ENCODE results near the gene HHIPL1. TPM values are rescaled to one million over a fixed set of nuclear protein-coding genes. Genes with fewer than 3 reads are reported as not detected.
A peak's percentile ranks its signal among the peaks of the same experiment; 100 is the strongest.

HHIPL1 gene
- total RNA-seq, 5 donors from 2014 or later (not counting 1 experiment from before 2014, with no cell fraction given), result 0.05 to 0.35 (median 0.23) TPM

DNA sequence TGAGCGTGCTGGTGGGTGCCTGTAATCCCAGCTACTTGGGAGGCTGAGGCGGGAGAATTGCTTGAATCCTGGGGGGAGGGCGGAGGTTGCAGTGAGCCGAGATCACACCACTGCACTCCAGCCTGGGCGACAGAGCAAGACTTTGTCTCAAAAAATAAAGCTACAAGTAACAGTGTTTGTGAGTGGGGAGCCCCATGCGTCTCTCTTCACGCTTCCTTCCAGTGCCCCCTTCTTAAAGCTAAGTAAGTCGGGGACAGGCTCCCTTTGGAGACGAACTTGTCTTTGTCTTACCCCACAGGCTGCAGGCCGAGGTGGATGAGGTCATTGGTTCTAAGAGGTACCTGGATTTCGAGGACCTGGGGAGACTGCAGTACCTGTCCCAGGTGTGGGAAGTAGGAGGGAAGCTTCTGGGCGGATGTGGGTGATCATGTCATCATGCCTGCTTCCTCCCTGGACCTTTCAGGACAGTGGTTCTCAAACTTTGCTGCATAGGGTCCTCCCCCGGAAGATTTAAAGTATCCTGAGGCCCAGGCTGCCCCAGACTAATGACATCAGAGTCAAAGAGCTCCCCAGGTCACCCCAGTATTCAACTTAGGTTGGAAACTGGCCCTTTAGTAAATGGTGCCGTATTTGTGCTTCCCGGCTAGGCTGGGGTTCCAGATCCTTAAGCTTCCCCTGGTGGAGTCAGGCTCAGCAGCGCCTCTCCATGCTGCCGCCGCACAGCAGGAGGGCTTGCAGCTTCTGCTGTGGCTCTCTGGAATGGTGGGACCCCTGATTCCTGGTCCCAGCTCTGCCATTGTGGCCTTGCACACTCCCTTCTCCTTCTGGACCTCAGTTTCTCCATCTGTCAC, 76.2 kb downstream of the HHIPL1 start:
- no peak for ATAC-seq (replicated peaks in 1 of 4)
- WGBS (ENCODE audit: insufficient coverage), result 82% methylated on average over 12 of the region's 18 CpGs
- Mint-ChIP-seq H3K4me3 (no peak overlapping the region), H3K27me3 (peaks cover 21 to 24% of the 10 kb centered on the region in 2 donors), H3K4me1 (no peaks in the 10 kb centered on the region), H3K9me3 (no peaks in the 10 kb centered on the region), H3K36me3 (no peaks in the 10 kb centered on the region), H3K27ac (no peak overlapping the region)
- H3K9me3 ChIP-seq, result no peaks in the 10 kb centered on the region
- H3K27me3 ChIP-seq (replicated peaks in 1 of 2; ENCODE audit: control insufficient read depth in 2 of 2, extremely low read depth in 1 of 2, insufficient read depth in 2 of 2, low read length in 1 of 2), result peaks cover 0 to 36% of the 10 kb centered on the region in 2 experiments
- no peak overlapping the region for H3K27ac ChIP-seq (ENCODE audit: low read length)
- DNase-seq, result peak in 1 of 35 experiments; percentile 11
- H3K36me3 ChIP-seq (ENCODE audit: control insufficient read depth in 2 of 2, extremely low read depth in 1 of 2, insufficient read depth in 1 of 2, low read length in 1 of 2), result no peaks in the 10 kb centered on the region
- ChIA-PET CTCF (no interaction called here), POLR2A (no interaction called here)
- H3K4me3 ChIP-seq (ENCODE audit: control insufficient read depth in 1 of 2, extremely low read depth in 1 of 2, low read length in 1 of 2), result no peak overlapping the region
- H3K4me1 ChIP-seq (ENCODE audit: control insufficient read depth in 1 of 2, extremely low read depth in 1 of 2, insufficient read depth in 2 of 2, low read length in 2 of 2), result no peaks in the 10 kb centered on the region

DNA sequence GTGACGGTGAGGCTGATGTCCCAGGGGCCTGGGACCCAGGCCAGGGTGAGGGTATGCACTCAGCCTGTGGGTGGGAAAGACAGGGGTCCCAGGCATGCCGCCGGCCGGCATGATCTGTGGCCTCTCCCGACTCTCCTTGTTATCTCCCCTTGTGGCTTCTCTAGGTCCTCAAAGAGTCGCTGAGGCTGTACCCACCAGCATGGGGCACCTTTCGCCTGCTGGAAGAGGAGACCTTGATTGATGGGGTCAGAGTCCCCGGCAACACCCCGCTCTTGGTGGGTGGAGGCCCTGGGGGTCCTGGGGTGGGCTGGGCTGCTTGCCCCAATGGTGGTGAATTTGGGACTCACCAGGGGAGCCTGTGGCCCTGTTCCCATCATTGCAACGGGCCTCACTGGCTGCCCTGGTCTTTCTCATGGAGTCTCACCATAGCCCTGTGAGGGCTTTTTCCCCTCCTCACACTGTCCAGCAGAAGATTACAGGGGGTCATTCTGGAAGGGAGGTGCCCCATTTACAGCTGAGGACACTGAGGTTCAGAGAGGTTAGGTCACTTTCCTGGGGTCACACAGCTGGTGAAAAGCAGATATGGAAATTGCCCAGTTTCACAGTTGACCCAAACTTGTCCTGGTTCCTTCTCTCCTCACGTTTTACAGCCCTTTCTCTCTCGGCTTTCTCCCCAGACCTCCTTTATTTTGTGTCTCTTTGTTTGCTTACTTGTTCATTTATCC, 77.0 kb downstream of the HHIPL1 start:
- no peak for ATAC-seq (replicated peaks in 1 of 4)
- ChIA-PET CTCF (no interaction called here), POLR2A (no interaction called here)
- Histone ChIP-seq H3K4me1 (ENCODE audit: control insufficient read depth in 1 of 2, extremely low read depth in 1 of 2, insufficient read depth in 2 of 2, low read length in 2 of 2) (no peaks in the 10 kb centered on the region), H3K36me3 (ENCODE audit: control insufficient read depth in 2 of 2, extremely low read depth in 1 of 2, insufficient read depth in 1 of 2, low read length in 1 of 2) (no peaks in the 10 kb centered on the region), H3K27me3 (replicated peaks in 1 of 2; ENCODE audit: control insufficient read depth in 2 of 2, extremely low read depth in 1 of 2, insufficient read depth in 2 of 2, low read length in 1 of 2) (peaks cover 0 to 40% of the 10 kb centered on the region in 2 experiments), H3K27ac (ENCODE audit: low read length) (no peak overlapping the region), H3K9me3 (no peaks in the 10 kb centered on the region), H3K4me3 (ENCODE audit: control insufficient read depth in 1 of 2, extremely low read depth in 1 of 2, low read length in 1 of 2) (no peak overlapping the region)
- Mint-ChIP-seq H3K4me1 (no peaks in the 10 kb centered on the region), H3K4me3 (no peak overlapping the region), H3K9me3 (no peaks in the 10 kb centered on the region), H3K27me3 (peaks cover 25 to 26% of the 10 kb centered on the region in 2 donors), H3K36me3 (no peaks in the 10 kb centered on the region), H3K27ac (no peak overlapping the region)
- DNase-seq, result peak in 2 of 35 experiments; percentile 5 to 9
- WGBS (ENCODE audit: insufficient coverage), result 76% methylated on average over 9 of the region's 12 CpGs

DNA sequence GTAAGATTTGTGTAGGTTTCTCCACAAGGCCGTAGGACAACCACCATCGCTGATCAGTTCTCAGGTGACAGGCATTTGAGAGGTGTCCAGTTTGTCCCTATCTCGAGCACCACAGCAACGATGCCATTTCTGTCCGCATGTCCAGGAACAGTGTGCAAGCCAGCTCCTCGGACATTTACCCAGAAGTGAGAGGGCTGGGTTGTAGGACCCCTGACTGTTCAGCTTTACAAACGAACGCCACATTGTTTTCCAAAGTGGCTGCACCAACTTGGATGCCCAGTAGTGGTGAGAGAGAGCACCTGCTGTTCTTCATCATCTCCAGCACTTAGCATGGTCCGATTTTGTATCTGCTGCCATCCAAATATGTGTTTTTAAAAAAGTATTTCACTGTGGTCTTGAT, 77.8 kb downstream of the HHIPL1 start:
- H3K27ac Mint-ChIP-seq, result no peak overlapping the region
- POLR2A ChIA-PET, result no interaction called here
- H3K4me3 Mint-ChIP-seq, result no peak overlapping the region
- Histone ChIP-seq H3K4me1 (ENCODE audit: control insufficient read depth in 1 of 2, extremely low read depth in 1 of 2, insufficient read depth in 2 of 2, low read length in 2 of 2) (no peaks in the 10 kb centered on the region), H3K27me3 (replicated peaks in 1 of 2; ENCODE audit: control insufficient read depth in 2 of 2, extremely low read depth in 1 of 2, insufficient read depth in 2 of 2, low read length in 1 of 2) (peaks cover 0 to 44% of the 10 kb centered on the region in 2 experiments), H3K4me3 (ENCODE audit: control insufficient read depth in 1 of 2, extremely low read depth in 1 of 2, low read length in 1 of 2) (no peak overlapping the region), H3K36me3 (ENCODE audit: control insufficient read depth in 2 of 2, extremely low read depth in 1 of 2, insufficient read depth in 1 of 2, low read length in 1 of 2) (no peaks in the 10 kb centered on the region), H3K9me3 (no peaks in the 10 kb centered on the region), H3K27ac (ENCODE audit: low read length) (no peak overlapping the region)
- ATAC-seq (replicated peaks in 1 of 4) (no peak), DNase-seq (peak in 1 of 35 experiments; percentile 14)
- no peaks in the 10 kb centered on the region for H3K36me3 Mint-ChIP-seq
- peaks cover 25 to 32% of the 10 kb centered on the region in 2 donors for H3K27me3 Mint-ChIP-seq
- 93% methylated on average over 6 of the region's 9 CpGs for WGBS (ENCODE audit: insufficient coverage)
- CTCF ChIA-PET, result no interaction called here
- no peaks in the 10 kb centered on the region for H3K4me1 Mint-ChIP-seq
- H3K9me3 Mint-ChIP-seq, result no peaks in the 10 kb centered on the region

DNA sequence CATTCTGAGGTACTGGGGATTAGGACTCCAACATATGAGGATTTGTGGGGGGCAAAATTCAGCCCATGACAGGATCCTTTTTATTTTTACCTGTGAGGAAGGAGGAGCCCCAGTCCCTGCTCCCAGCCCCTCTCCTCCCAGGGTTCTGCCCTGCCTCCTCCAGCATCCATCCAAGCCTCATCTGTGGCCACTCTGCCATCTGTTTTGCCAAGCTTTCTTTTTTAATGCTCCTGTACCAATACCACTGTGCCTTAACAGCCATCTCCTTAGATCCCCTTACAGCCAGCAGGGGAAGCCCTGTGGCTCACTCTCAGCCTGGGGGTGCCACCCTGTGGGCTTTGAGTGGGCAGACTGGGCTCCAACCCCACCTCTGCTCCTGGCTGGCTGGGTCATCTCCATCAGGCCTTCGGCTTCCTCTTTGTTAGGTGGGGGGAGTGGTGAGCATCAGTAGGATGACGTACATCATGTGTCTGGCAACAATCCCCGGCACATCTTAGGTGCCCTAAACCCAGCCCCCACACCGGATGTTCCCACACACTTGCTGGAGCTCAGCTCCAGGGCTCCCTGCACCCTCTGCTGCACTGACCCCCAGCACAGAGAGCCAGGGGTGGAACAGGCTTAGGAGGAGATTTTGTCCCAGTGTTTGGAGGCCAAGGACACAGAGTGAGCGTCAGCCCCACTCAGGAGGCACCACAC, 79.4 kb downstream of the HHIPL1 start:
- Mint-ChIP-seq H3K4me3 (no peak overlapping the region), H3K36me3 (no peaks in the 10 kb centered on the region), H3K9me3 (no peaks in the 10 kb centered on the region), H3K4me1 (no peaks in the 10 kb centered on the region), H3K27ac (no peak overlapping the region), H3K27me3 (peaks cover 29 to 46% of the 10 kb centered on the region in 2 donors)
- Histone ChIP-seq H3K4me3 (ENCODE audit: control insufficient read depth in 1 of 2, extremely low read depth in 1 of 2, low read length in 1 of 2) (no peak overlapping the region), H3K27me3 (replicated peaks in 1 of 2; ENCODE audit: control insufficient read depth in 2 of 2, extremely low read depth in 1 of 2, insufficient read depth in 2 of 2, low read length in 1 of 2) (peaks cover 2 to 60% of the 10 kb centered on the region in 2 experiments), H3K27ac (ENCODE audit: low read length) (no peak overlapping the region), H3K4me1 (ENCODE audit: control insufficient read depth in 1 of 2, extremely low read depth in 1 of 2, insufficient read depth in 2 of 2, low read length in 2 of 2) (no peaks in the 10 kb centered on the region), H3K9me3 (no peaks in the 10 kb centered on the region), H3K36me3 (ENCODE audit: control insufficient read depth in 2 of 2, extremely low read depth in 1 of 2, insufficient read depth in 1 of 2, low read length in 1 of 2) (no peaks in the 10 kb centered on the region)
- ChIA-PET POLR2A (no interaction called here), CTCF (no interaction called here)
- DNase-seq, result peak in 2 of 35 experiments; percentile 4 to 22
- 100% methylated on average over 1 of the region's 5 CpGs for WGBS (ENCODE audit: insufficient coverage)
- no peak for ATAC-seq (replicated peaks in 1 of 4)

DNA sequence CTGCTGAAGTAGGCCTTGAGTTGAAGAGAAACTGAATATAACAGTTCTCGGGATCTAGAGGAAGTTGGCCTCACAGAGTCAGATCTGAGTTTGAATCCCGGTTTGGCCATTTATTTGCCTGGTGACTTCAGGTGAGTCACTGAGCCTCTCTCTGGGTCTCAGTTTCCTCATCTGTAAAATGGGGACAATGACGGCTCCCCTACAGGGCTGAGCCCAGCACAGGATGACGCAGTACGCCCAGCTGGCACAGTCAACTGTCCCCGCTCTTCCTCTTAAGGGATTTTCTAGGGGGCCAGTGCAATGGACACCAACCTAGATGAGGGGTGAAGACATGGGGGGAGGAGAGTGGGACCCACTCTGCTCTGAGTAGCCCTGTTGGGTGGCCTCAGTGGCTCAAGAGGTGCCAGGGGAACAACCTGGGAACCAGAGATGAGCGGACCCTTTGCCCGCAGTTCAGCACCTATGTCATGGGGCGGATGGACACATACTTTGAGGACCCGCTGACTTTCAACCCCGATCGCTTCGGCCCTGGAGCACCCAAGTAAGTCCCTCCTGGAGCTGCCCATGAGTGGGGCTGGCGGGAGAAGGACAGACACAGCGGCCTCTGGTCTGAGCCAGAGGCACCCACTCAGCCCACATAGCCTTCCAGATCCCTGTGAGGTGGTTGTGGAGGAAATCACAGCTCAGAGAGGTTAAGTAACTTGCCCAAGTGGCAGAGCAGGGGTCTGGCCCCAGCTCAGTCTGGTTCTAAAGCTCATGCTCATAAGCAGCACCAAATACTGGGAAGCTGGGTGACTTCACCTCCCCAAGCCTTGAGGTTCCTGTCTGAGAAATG, 80.2 kb downstream of the HHIPL1 start:
- Mint-ChIP-seq H3K27me3 (peaks cover 29 to 51% of the 10 kb centered on the region in 2 donors), H3K9me3 (no peaks in the 10 kb centered on the region), H3K4me3 (no peak overlapping the region), H3K4me1 (no peaks in the 10 kb centered on the region), H3K27ac (no peak overlapping the region), H3K36me3 (no peaks in the 10 kb centered on the region)
- Histone ChIP-seq H3K4me3 (ENCODE audit: control insufficient read depth in 1 of 2, extremely low read depth in 1 of 2, low read length in 1 of 2) (no peak overlapping the region), H3K4me1 (ENCODE audit: control insufficient read depth in 1 of 2, extremely low read depth in 1 of 2, insufficient read depth in 2 of 2, low read length in 2 of 2) (no peaks in the 10 kb centered on the region), H3K36me3 (ENCODE audit: control insufficient read depth in 2 of 2, extremely low read depth in 1 of 2, insufficient read depth in 1 of 2, low read length in 1 of 2) (no peaks in the 10 kb centered on the region), H3K27ac (ENCODE audit: low read length) (no peak overlapping the region), H3K27me3 (replicated peaks in 1 of 2; ENCODE audit: control insufficient read depth in 2 of 2, extremely low read depth in 1 of 2, insufficient read depth in 2 of 2, low read length in 1 of 2) (peaks cover 2 to 67% of the 10 kb centered on the region in 2 experiments), H3K9me3 (no peaks in the 10 kb centered on the region)
- WGBS (ENCODE audit: insufficient coverage), result 86% methylated on average over 10 of the region's 15 CpGs
- DNase-seq (peak in 2 of 35 experiments; percentile 7 to 22), ATAC-seq (replicated peaks in 1 of 4) (no peak)
- ChIA-PET CTCF (no interaction called here), POLR2A (no interaction called here)
